SK-N-SH (cell line): ENCODE data around the gene MACROD1. TPM values are rescaled to one million over a fixed set of nuclear protein-coding genes. Genes with fewer than 3 reads are reported as not detected.

Experiments used
- CTCF ChIA-PET: fragments of 300-600, 350-600 bp; formaldehyde crosslinking; extraction: SDS; loops from one replicate; lab custom pipeline; 2021; lab: Yijun Ruan, JAX
- POLR2A ChIA-PET: fragments of 350-600 bp; sonication (Branson Sonifier 250); formaldehyde crosslinking; extraction: SDS; loops from one replicate; lab custom pipeline; 2020; ENCODE audit warnings: antibody characterized with exemption, inconsistent platforms; lab: Yijun Ruan, JAX
- DNase-seq: peaks from one replicate; pipeline ENCODE4 v3.0.0; 2012
- H2AFZ ChIP-seq: fragments of 200-600 bp; sonication (generic); 2 replicates; pipeline ENCODE4 v1.8.1; 2016; ENCODE audit warnings: antibody characterized with exemption, mild to moderate bottlenecking, low read depth
- H3F3A ChIP-seq: fragments of 200-600 bp; sonication (generic); replicated peaks from 2 replicates; pipeline ENCODE3; 2016; ENCODE audit warnings: antibody characterized with exemption, mild to moderate bottlenecking; ENCODE audit not compliant: insufficient read depth
- H3K27ac ChIP-seq, 2 experiments: fragments of 200-500 bp in 1 of 2; fragments of 200-600 bp in 1 of 2; sonication (Bioruptor generic) in 1 of 2; sonication (generic), shearing (Covaris generic) in 1 of 2; 2 replicates each; pipeline versions ENCODE4 v1.5.1 to v1.6.1; 2014 to 2016; ENCODE audit warnings: low read depth in 2 of 2, inconsistent platforms in 1 of 2, low read length in 1 of 2, mild to moderate bottlenecking in 1 of 2, mixed read lengths in 1 of 2
- H3K27me3 ChIP-seq: fragments of 200-600 bp; sonication (generic), shearing (Covaris generic); 2 replicates; pipeline ENCODE4 v1.6.1; 2016; ENCODE audit warnings: mixed run types; ENCODE audit not compliant: insufficient read depth
- H3K36me3 ChIP-seq, 2 experiments: fragments of 200-500 bp in 1 of 2; fragments of 200-600 bp in 1 of 2; sonication (Bioruptor generic) in 1 of 2; sonication (generic) in 1 of 2; replicated peaks in 1 of 2; 2 replicates each; pipeline versions ENCODE3 to v1.5.1; 2014 to 2016; ENCODE audit warnings: low read length in 1 of 2, mild to moderate bottlenecking in 1 of 2; ENCODE audit not compliant: insufficient read depth in 2 of 2, control insufficient read depth in 1 of 2
- H3K4me1 ChIP-seq, 2 experiments: fragments of 200-500 bp in 1 of 2; fragments of 200-600 bp in 1 of 2; sonication (Bioruptor generic) in 1 of 2; sonication (generic), shearing (Covaris generic) in 1 of 2; 2 replicates each; pipeline versions ENCODE4 v1.5.1 to v1.6.1; 2014 to 2016; ENCODE audit warnings: low read depth in 1 of 2, low read length in 1 of 2, mixed run types in 1 of 2; ENCODE audit not compliant: insufficient read depth in 2 of 2, control insufficient read depth in 1 of 2
- H3K4me2 ChIP-seq: fragments of 200-600 bp; sonication (generic), shearing (Covaris generic); 2 replicates; pipeline ENCODE4 v1.6.1; 2017; ENCODE audit warnings: mixed run types
- H3K4me3 ChIP-seq, 2 experiments: fragments of 200-500 bp in 1 of 2; fragments of 200-600 bp in 1 of 2; sonication (Bioruptor generic) in 1 of 2; sonication (generic), shearing (Covaris generic) in 1 of 2; 2 replicates each; pipeline versions ENCODE4 v1.5.1 to v1.8.1; 2014 to 2016; ENCODE audit warnings: low read depth in 2 of 2, inconsistent platforms in 1 of 2, low read length in 1 of 2, mild to moderate bottlenecking in 1 of 2, mixed read lengths in 1 of 2, moderate library complexity in 1 of 2
- H3K79me2 ChIP-seq: fragments of 200-600 bp; sonication (generic); 2 replicates; pipeline ENCODE4 v1.8.1; 2017; ENCODE audit warnings: mild to moderate bottlenecking; ENCODE audit not compliant: insufficient read depth
- H3K9ac ChIP-seq: fragments of 200-600 bp; sonication (generic); 2 replicates; pipeline ENCODE4 v1.6.1; 2017; ENCODE audit warnings: mixed run types
- H3K9me2 ChIP-seq: fragments of 200-600 bp; sonication (generic); 2 replicates; pipeline ENCODE4 v1.6.1; 2017; ENCODE audit warnings: mixed run types
- H3K9me3 ChIP-seq: fragments of 200-600 bp; sonication (generic); 2 replicates; pipeline ENCODE4 v1.6.1; 2017; ENCODE audit warnings: mixed run types, mild to moderate bottlenecking, moderate library complexity
- H4K20me1 ChIP-seq: fragments of 200-600 bp; sonication (generic); 2 replicates; pipeline ENCODE4 v1.6.1; 2017; ENCODE audit warnings: mild to moderate bottlenecking, mixed run types; ENCODE audit not compliant: insufficient read depth
- EP300 ChIP-seq, 2 experiments: IDR thresholded peaks; 2 replicates each; pipeline versions ENCODE4 v1.4.0 to v1.6.1; 2012; ENCODE audit warnings: borderline replicate concordance in 1 of 2, low read depth in 1 of 2, low read length in 1 of 2
- FOSL2 ChIP-seq: IDR thresholded peaks from 2 replicates; pipeline ENCODE4 v1.4.0; 2012; ENCODE audit warnings: low read depth, mild to moderate bottlenecking, moderate library complexity, borderline replicate concordance
- GABPA ChIP-seq: IDR thresholded peaks from 2 replicates; pipeline ENCODE4 v1.4.0; 2012; ENCODE audit warnings: low read depth, mild to moderate bottlenecking
- GATA2 ChIP-seq: sonication (generic); formaldehyde crosslinking; IDR thresholded peaks from 2 replicates; pipeline ENCODE4 v1.5.0; 2020; ENCODE audit warnings: mild to moderate bottlenecking, missing genetic modification reagents
- IRF3 ChIP-seq: fragments of 150-350 bp; IDR thresholded peaks from 2 replicates; pipeline ENCODE4 v1.6.1; 2016; ENCODE audit warnings: mild to moderate bottlenecking, low read depth, low read length
- MEF2A ChIP-seq: IDR thresholded peaks from 2 replicates; pipeline ENCODE4 v1.4.0; 2012; ENCODE audit warnings: low read depth, borderline replicate concordance
- NRF1 ChIP-seq: IDR thresholded peaks from 2 replicates; pipeline ENCODE4 v1.6.1; 2012; ENCODE audit warnings: low read depth, mild to moderate bottlenecking, low read length
- RAD21 ChIP-seq: IDR thresholded peaks from 2 replicates; pipeline ENCODE4 v1.6.1; 2012; ENCODE audit warnings: mild to moderate bottlenecking, low read length
- REST ChIP-seq: IDR thresholded peaks from 2 replicates; pipeline ENCODE4 v1.6.1; 2012; ENCODE audit warnings: mild to moderate bottlenecking, low read depth, low read length, moderate library complexity
- SMC3 ChIP-seq: IDR thresholded peaks from 2 replicates; pipeline ENCODE4 v1.6.1; 2012; ENCODE audit warnings: low read depth, low read length, improper control_type of control experiment
- TEAD4 ChIP-seq: IDR thresholded peaks from 2 replicates; pipeline ENCODE4 v1.4.0; 2012; ENCODE audit warnings: mild to moderate bottlenecking, borderline replicate concordance; ENCODE audit not compliant: insufficient read depth
- YY1 ChIP-seq: IDR thresholded peaks from 2 replicates; pipeline ENCODE4 v1.4.0; 2012; ENCODE audit warnings: low read depth, mild to moderate bottlenecking
- ZBTB33 ChIP-seq: IDR thresholded peaks from 2 replicates; pipeline ENCODE4 v1.4.0; 2012; ENCODE audit warnings: low read depth, borderline replicate concordance
- WGBS: methylation state at CpG from one replicate; pipeline ENCODE4 v1.1.6; 2017; ENCODE audit warnings: low lambda C conversion rate; 5-methylcytosine and 5-hydroxymethylcytosine counted together
- polyA plus RNA-seq, 3 experiments: library from polyadenylated mRNA; depleted of rRNA; stranded (reverse); fragments of >200 nt; gene quantifications; 2 replicates each; pipeline ENCODE4 v1.2.3, GENCODE V29; 2012

MACROD1 gene
- polyA plus RNA-seq, 1 of the 3 experiments (the other 2 are of a cell fraction): 49.1 TPM

- no peak overlapping the region for H3K4me3 ChIP-seq
- H2AFZ ChIP-seq: no peak overlapping the region
- H3K4me1 ChIP-seq: peaks cover 7 to 50% of the 10 kb centered on the region in 2 experiments
- H3K36me3 ChIP-seq: no peaks in the 10 kb centered on the region
- H3K9me2 ChIP-seq: no peaks in the 10 kb centered on the region
- H3K9ac ChIP-seq: no peak overlapping the region
- no peaks in the 10 kb centered on the region for H4K20me1 ChIP-seq
- H3K4me2 ChIP-seq: no peak overlapping the region
- TF ChIP-seq EP300 (IDR thresholded peaks at IDR 0.05; ENCODE audit: borderline replicate concordance in 1 of 2, low read depth in 1 of 2, low read length in 1 of 2) (no peak), IRF3 (no peak)
- CTCF ChIA-PET: interaction anchor here (0.9 to 1.2 kb wide), 3 partner anchors 16 to 24 kb away, joined by 3 read pairs; no protein-coding TSS in a partner anchor
- peaks cover 2% of the 10 kb centered on the region for H3F3A ChIP-seq
- no peak for DNase-seq
- POLR2A ChIA-PET: interaction anchor here (0.5 kb wide), 1 partner anchor 138 kb away, joined by 3 read pairs; no protein-coding TSS in a partner anchor
- H3K9me3 ChIP-seq: no peaks in the 10 kb centered on the region
- no peaks in the 10 kb centered on the region for H3K79me2 ChIP-seq
- no peak overlapping the region; a peak in 1 of 4 replicates for H3K27ac ChIP-seq
- WGBS: 90% methylated on average over 11 of the region's 24 CpGs
- H3K27me3 ChIP-seq: no peaks in the 10 kb centered on the region
Observed at GRCh38 chr11:64127267-64128072, 38.4 kb downstream of the MACROD1 start.

GRCh38 chr11:64126796-64127195 lies 39.1 kb downstream of the MACROD1 start:
- Histone ChIP-seq H3K9me2 (no peaks in the 10 kb centered on the region), H3K4me2 (no peak overlapping the region), H3K9ac (no peak overlapping the region), H4K20me1 (no peaks in the 10 kb centered on the region), H3K27me3 (no peaks in the 10 kb centered on the region), H3K9me3 (no peaks in the 10 kb centered on the region), H3K4me1 (peaks cover 14 to 50% of the 10 kb centered on the region in 2 experiments; a peak in 3 of 4 replicates), H3K27ac (no peak overlapping the region; a peak in 1 of 4 replicates), H3K36me3 (no peaks in the 10 kb centered on the region), H2AFZ (no peak overlapping the region), H3K4me3 (no peak overlapping the region), H3K79me2 (no peaks in the 10 kb centered on the region), H3F3A (peaks cover 8% of the 10 kb centered on the region)
- TF ChIP-seq GABPA (no peak), NRF1 (no peak), REST (no peak), ZBTB33 (no peak), MEF2A (no peak), FOSL2 (no peak), TEAD4 (no peak), GATA2 (CRISPR knock-in tag) (no peak), RAD21 (no peak), SMC3 (no peak), YY1 (no peak), EP300 (IDR thresholded peaks at IDR 0.05; ENCODE audit: borderline replicate concordance in 1 of 2, low read depth in 1 of 2, low read length in 1 of 2) (no peak)
- ChIA-PET CTCF (interaction anchor here (0.9 to 1.2 kb wide), 3 partner anchors 17 to 24 kb away, joined by 3 read pairs; no protein-coding TSS in a partner anchor), POLR2A (no interaction called here)
- WGBS: 93% methylated on average over 17 of the region's 17 CpGs
- no peak for DNase-seq
